Epithelial cell of esophagus (primary cell): ENCODE results near the gene TBX10.

Experiments used
- DNase-seq: peaks from one replicate; pipeline ENCODE4 v3.0.0; 2010; ENCODE audit warnings: low read depth
- H3K4me3 ChIP-seq: 2 replicates; pipeline ENCODE4 v1.5.1; 2011; ENCODE audit warnings: mild to moderate bottlenecking, low read length, control low read depth
- TF ChIP-seq, protein P1 (sequence below): IDR thresholded peaks from 2 replicates; pipeline ENCODE4 v1.5.1; 2011; ENCODE audit warnings: low read depth, mild to moderate bottlenecking, low read length, control low read depth, inconsistent platforms; ENCODE audit not compliant: insufficient read depth; ENCODE audit errors: missing control alignments

Gene TBX10

DNA sequence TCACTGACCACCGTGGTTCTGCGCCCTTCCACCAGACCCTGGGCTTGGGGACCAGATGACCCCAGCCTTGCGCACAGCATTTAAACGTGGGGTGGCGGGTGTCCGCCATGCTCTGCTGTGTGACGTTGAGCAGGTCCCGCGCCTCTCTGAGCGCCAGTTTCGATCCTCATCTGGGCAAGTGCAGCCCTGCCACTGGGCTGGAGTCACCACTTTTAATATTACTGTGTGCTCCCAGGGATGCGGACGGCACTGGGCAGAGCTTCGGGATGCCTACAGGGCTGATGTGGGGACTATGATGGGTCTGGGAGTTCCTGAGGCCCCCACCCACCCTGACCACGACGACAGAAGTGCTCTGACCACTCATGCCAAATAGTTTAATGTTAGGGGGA lies 8.6 kb downstream of the TBX10 start:
- TF ChIP-seq, protein P1, sequence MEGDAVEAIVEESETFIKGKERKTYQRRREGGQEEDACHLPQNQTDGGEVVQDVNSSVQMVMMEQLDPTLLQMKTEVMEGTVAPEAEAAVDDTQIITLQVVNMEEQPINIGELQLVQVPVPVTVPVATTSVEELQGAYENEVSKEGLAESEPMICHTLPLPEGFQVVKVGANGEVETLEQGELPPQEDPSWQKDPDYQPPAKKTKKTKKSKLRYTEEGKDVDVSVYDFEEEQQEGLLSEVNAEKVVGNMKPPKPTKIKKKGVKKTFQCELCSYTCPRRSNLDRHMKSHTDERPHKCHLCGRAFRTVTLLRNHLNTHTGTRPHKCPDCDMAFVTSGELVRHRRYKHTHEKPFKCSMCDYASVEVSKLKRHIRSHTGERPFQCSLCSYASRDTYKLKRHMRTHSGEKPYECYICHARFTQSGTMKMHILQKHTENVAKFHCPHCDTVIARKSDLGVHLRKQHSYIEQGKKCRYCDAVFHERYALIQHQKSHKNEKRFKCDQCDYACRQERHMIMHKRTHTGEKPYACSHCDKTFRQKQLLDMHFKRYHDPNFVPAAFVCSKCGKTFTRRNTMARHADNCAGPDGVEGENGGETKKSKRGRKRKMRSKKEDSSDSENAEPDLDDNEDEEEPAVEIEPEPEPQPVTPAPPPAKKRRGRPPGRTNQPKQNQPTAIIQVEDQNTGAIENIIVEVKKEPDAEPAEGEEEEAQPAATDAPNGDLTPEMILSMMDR: no peak
- H3K4me3 ChIP-seq: peak overlapping the region; percentile 57
- DNase-seq: no peak

DNA sequence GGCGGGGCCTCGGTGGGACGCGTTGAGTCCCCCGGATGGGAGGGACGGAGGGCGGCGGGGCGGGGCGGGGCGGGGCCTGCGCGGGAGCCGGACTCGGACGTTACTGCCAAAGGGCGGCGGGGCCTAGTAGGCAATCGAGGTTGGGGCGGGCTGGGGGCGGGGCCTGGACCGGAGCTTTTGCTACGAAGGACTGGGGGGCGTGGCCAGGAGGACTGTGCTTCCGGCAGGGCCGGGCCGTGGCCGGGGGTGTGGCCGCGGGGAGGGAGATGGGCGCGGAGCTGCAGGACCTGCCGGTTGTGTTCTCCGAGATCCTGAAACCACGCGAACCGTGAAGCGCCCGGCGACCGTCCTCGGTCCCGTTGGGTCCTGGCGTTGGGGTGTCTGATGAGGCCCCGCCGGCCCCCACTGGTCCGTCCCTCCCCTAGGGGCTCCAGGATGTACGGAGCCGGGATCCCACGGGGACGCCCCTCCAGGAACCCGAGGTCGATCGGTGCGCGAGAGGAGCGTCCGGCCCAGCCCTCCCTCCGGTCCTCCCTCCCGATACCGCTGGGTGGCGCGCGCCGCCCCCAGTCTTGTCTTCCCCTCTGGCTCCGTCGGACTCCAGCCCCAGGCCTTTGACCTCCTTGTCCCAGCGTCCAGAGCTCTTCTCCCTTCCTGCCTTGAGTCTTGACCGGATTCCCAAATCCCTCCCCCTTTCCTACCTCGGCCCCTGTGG lies 9.2 kb downstream of the TBX10 start:
- TF ChIP-seq, protein P1: peak; percentile 61
- DNase-seq: peak; percentile 98
- peak overlapping the region; percentile 57 for H3K4me3 ChIP-seq

DNA sequence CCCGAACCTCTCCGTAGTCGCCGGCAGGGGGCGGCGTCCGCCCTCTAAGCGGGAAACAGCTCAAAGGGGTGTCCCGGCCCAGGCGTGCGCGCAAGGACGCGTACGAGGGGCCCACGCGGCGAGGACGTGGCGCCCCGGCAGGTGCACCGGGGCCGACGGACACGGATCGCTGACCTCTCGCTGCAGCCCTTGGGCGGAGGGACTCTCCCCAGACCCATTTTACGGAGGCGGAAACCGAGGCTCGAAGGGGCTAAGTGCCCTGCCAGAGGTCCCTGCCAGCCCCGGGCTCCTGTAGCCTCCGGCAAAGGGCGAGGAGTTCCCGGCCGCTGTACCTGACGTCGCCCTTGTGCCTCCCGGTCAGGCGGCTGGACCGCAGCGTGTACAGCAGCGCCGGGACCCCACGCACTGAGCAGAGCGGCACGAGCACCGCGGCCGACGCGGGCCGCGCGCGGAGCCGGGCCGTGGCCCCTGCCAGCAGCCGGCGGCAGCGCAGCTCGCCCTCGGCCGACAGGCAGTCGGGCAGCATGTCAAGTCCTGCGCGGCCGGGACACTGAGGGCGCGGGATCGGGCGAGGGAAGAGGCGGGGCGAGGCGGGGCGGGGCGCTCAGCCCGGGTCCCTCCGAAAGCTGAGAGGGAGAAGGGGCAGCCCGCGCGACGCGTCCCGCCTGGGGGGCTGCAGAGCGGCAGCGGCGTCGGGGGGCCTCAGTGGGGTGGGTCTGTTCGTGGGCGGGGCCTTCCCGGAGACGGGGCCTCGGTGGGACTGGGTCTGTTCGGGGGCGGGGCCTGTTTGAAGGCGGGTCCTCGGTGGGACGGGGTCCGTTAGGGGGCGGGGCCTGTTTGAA lies 10.0 kb downstream of the TBX10 start, which contains the start of gene NUDT8:
TSS of gene NUDT8 (minus strand) at position 552 of the 842 bp plus-strand sequence. CDS start at position 526, 26 bp downstream.
- peak within 1 kb of the TSS; percentile 57 for H3K4me3 ChIP-seq
- TF ChIP-seq, protein P1: peak; percentile 72
- peak; percentile 85 for DNase-seq

- TF ChIP-seq, protein P1: no peak
- no peak for DNase-seq
- no peak overlapping the region for H3K4me3 ChIP-seq
Observed at GRCh38 chr11:67628710-67629385, 10.7 kb downstream of the TBX10 start.

- no peak for DNase-seq
- TF ChIP-seq, protein P1: no peak
- no peak overlapping the region for H3K4me3 ChIP-seq
Observed at GRCh38 chr11:67627812-67628624, 11.5 kb downstream of the TBX10 start.

GRCh38 chr11:67627441-67627811 lies 12.1 kb downstream of the TBX10 start:
- TF ChIP-seq, protein P1: no peak
- H3K4me3 ChIP-seq: no peak overlapping the region
- no peak for DNase-seq
